DND-41 (cell line): ENCODE data around the gene SOCS7.

Experiments
- ATAC-seq: fragments of 200-7000 bp; cut with Tn5 transposase; 3 replicates; pipeline ENCODE4 v1.9.1; 2021; ENCODE audit warnings: low read depth; ENCODE audit not compliant: insufficient read depth
- DNase-seq: peaks from one replicate; pipeline ENCODE4 v3.0.0-alpha.2; 2020
- H2AFZ ChIP-seq: 2 replicates; pipeline ENCODE4 v1.6.0; 2012; ENCODE audit warnings: low read depth, low read length
- H3K27ac ChIP-seq: 2 replicates; pipeline ENCODE4 v1.5.1; 2012; ENCODE audit warnings: low read length, inconsistent platforms
- H3K27me3 ChIP-seq: fragments of 200-600 bp; sonication (generic); 2 replicates; pipeline ENCODE4 v1.6.0; 2012; ENCODE audit warnings: low read length, mild to moderate bottlenecking, inconsistent platforms; ENCODE audit not compliant: insufficient read depth, poor library complexity
- H3K36me3 ChIP-seq: 2 replicates; pipeline ENCODE4 v1.5.1; 2012; ENCODE audit warnings: low read length, inconsistent platforms; ENCODE audit not compliant: insufficient read depth
- H3K4me1 ChIP-seq: 2 replicates; pipeline ENCODE4 v1.5.1; 2012; ENCODE audit warnings: mild to moderate bottlenecking, low read length; ENCODE audit not compliant: insufficient read depth
- H3K4me2 ChIP-seq: 2 replicates; pipeline ENCODE4 v1.6.0; 2012; ENCODE audit warnings: mild to moderate bottlenecking, moderate library complexity, low read length, inconsistent platforms; ENCODE audit not compliant: insufficient read depth
- H3K4me3 ChIP-seq, 2 experiments: fragments of 200-600 bp in 1 of 2; shearing (Covaris generic) in 1 of 2; 2 replicates each; pipeline ENCODE4 v1.5.1; 2012 to 2016; ENCODE audit warnings: inconsistent platforms in 2 of 2, low read length in 2 of 2, mild to moderate bottlenecking in 2 of 2, low read depth in 1 of 2, moderate library complexity in 1 of 2
- H3K79me2 ChIP-seq: 2 replicates; pipeline ENCODE4 v1.6.0; 2012; ENCODE audit warnings: low read length, inconsistent platforms; ENCODE audit not compliant: insufficient read depth
- H3K9ac ChIP-seq: 2 replicates; pipeline ENCODE4 v1.6.0; 2012; ENCODE audit warnings: low read depth, mild to moderate bottlenecking, inconsistent platforms, low read length, moderate library complexity
- H3K9me3 ChIP-seq: 2 replicates; pipeline ENCODE4 v1.5.1; 2012; ENCODE audit warnings: low read length, moderate library complexity, mild to moderate bottlenecking, inconsistent platforms; ENCODE audit not compliant: insufficient read depth, severe bottlenecking
- H4K20me1 ChIP-seq: 2 replicates; pipeline ENCODE4 v1.6.0; 2012; ENCODE audit warnings: low read length; ENCODE audit not compliant: insufficient read depth
- EZH2 ChIP-seq: IDR thresholded peaks from 3 replicates; pipeline ENCODE4 v1.6.1; 2012; ENCODE audit warnings: borderline replicate concordance, low read depth, mild to moderate bottlenecking, moderate library complexity, low read length, inconsistent platforms; ENCODE audit not compliant: severe bottlenecking
- TF ChIP-seq, protein P1 (sequence below): IDR thresholded peaks from 2 replicates; pipeline ENCODE4 v1.5.1; 2012; ENCODE audit warnings: borderline replicate concordance, low read length, moderate library complexity, mild to moderate bottlenecking; ENCODE audit not compliant: poor library complexity, severe bottlenecking; ENCODE audit errors: extremely low read depth

Gene SOCS7

DNA sequence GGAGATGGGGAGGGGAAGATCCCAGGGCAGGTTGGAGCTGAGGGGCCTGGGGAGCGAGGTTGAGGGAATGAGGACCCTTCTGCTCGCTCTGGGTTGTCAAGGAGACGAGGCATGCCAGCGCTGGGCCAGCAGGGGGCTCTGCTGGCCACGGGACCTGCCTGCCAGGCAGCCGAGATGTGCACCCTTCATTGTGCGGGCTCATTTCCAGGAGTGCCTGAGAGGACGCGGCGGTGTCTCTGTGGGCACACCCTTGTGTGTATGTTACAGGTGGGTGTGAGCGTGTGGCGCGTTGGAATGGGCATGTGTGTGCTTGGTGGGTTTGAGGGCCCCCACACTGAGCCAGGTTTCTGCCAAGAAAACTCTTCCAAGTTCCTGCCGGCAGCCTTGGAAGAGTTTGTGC is 92.5 kb downstream of the SOCS7 start:
- H4K20me1 ChIP-seq, result peaks cover 59% of the 10 kb centered on the region
- no peak overlapping the region for H3K4me2 ChIP-seq
- H3K36me3 ChIP-seq, result peaks cover 23% of the 10 kb centered on the region
- peak; percentile 63 for DNase-seq
- no peak overlapping the region for H2AFZ ChIP-seq
- no peaks in the 10 kb centered on the region for H3K27me3 ChIP-seq
- ATAC-seq, result peak; percentile 90
- no peak for TF ChIP-seq EZH2
- TF ChIP-seq, protein P1, sequence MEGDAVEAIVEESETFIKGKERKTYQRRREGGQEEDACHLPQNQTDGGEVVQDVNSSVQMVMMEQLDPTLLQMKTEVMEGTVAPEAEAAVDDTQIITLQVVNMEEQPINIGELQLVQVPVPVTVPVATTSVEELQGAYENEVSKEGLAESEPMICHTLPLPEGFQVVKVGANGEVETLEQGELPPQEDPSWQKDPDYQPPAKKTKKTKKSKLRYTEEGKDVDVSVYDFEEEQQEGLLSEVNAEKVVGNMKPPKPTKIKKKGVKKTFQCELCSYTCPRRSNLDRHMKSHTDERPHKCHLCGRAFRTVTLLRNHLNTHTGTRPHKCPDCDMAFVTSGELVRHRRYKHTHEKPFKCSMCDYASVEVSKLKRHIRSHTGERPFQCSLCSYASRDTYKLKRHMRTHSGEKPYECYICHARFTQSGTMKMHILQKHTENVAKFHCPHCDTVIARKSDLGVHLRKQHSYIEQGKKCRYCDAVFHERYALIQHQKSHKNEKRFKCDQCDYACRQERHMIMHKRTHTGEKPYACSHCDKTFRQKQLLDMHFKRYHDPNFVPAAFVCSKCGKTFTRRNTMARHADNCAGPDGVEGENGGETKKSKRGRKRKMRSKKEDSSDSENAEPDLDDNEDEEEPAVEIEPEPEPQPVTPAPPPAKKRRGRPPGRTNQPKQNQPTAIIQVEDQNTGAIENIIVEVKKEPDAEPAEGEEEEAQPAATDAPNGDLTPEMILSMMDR, result peak; percentile 85
- no peak overlapping the region for H3K9ac ChIP-seq
- H3K79me2 ChIP-seq, result peaks cover 95% of the 10 kb centered on the region
- H3K27ac ChIP-seq, result peak overlapping the region; percentile 47
- H3K4me3 ChIP-seq, result no peak overlapping the region
- peaks cover 10% of the 10 kb centered on the region for H3K4me1 ChIP-seq
- H3K9me3 ChIP-seq, result no peaks in the 10 kb centered on the region

- peaks cover 15% of the 10 kb centered on the region for H3K36me3 ChIP-seq
- no peak for DNase-seq
- no peaks in the 10 kb centered on the region for H3K9me3 ChIP-seq
- peaks cover 66% of the 10 kb centered on the region for H4K20me1 ChIP-seq
- H3K27me3 ChIP-seq, result no peaks in the 10 kb centered on the region
- no peak overlapping the region for H3K4me2 ChIP-seq
- peaks cover 36% of the 10 kb centered on the region for H3K4me1 ChIP-seq
- H2AFZ ChIP-seq, result no peak overlapping the region
- H3K79me2 ChIP-seq, result peaks cover 95% of the 10 kb centered on the region
- no peak for ATAC-seq
- no peak for TF ChIP-seq EZH2
- TF ChIP-seq, protein P1, result no peak
- peak overlapping the region; percentile 44; the same call in 1 of the 2 replicates for H3K27ac ChIP-seq
- H3K9ac ChIP-seq, result no peak overlapping the region
- no peak overlapping the region for H3K4me3 ChIP-seq
Observed at GRCh38 chr17:38447502-38448085, 96.0 kb downstream of the SOCS7 start.

- DNase-seq (no peak), ATAC-seq (no peak)
- peaks cover 39% of the 10 kb centered on the region for H3K4me1 ChIP-seq
- peaks cover 95% of the 10 kb centered on the region for H3K79me2 ChIP-seq
- no peak overlapping the region for H2AFZ ChIP-seq
- H3K27me3 ChIP-seq, result no peaks in the 10 kb centered on the region
- no peak overlapping the region for H3K9ac ChIP-seq
- peaks cover 68% of the 10 kb centered on the region for H4K20me1 ChIP-seq
- H3K4me3 ChIP-seq, result no peak overlapping the region
- H3K27ac ChIP-seq, result peak overlapping the region; percentile 44; the same call in 1 of the 2 replicates
- TF ChIP-seq EZH2, result no peak
- TF ChIP-seq, protein P1, result no peak
- peaks cover 15% of the 10 kb centered on the region for H3K36me3 ChIP-seq
- H3K4me2 ChIP-seq, result no peak overlapping the region
- H3K9me3 ChIP-seq, result no peaks in the 10 kb centered on the region
Observed at GRCh38 chr17:38448208-38448771, 96.6 kb downstream of the SOCS7 start.
